PC-3 (cell line): ENCODE results near the gene XIRP1. TPM values are rescaled to one million over a fixed set of nuclear protein-coding genes. Genes with fewer than 3 reads are reported as not detected.

ENCODE experiments used
- ATAC-seq: fragments of 200-7000 bp; cut with Tn5 transposase; 2 replicates; pipeline ENCODE4 v1.9.1; 2020; ENCODE audit warnings: mild to moderate bottlenecking, moderate library complexity
- BruUV-seq: library from RNA; stranded (reverse); fragments of 400-500 nt; replicated peaks from 2 replicates; lab custom pipeline; 2021; lab: Mats Ljungman, UMichigan
- CTCF ChIA-PET: fragments of 300-600 bp; sonication (Branson Sonifier 250); formaldehyde crosslinking; loops from one replicate; lab custom pipeline; 2022; ENCODE audit warnings: antibody characterized with exemption; lab: Charles Lee
- POLR2A ChIA-PET: fragments of 300-600 bp; sonication (Branson Sonifier 250); formaldehyde crosslinking; loops from one replicate; lab custom pipeline; 2022; ENCODE audit warnings: antibody characterized with exemption; ENCODE audit not compliant: unreplicated experiment; lab: Charles Lee
- DNase-seq: peaks from one replicate; pipeline ENCODE4 v3.0.0-alpha.2; 2015
- H2AFZ ChIP-seq: fragments of 300-600 bp; sonication (generic); 2 replicates; pipeline ENCODE4 v1.6.0; 2016; ENCODE audit warnings: antibody characterized with exemption, low read length
- H3F3A ChIP-seq: fragments of 300-600 bp; sonication (generic); one replicate; pipeline ENCODE4 v1.6.0; 2017; ENCODE audit warnings: antibody characterized with exemption, low read length, control low read depth, mild to moderate bottlenecking; ENCODE audit not compliant: unreplicated experiment
- H3K27ac ChIP-seq: fragments of 300-600 bp; sonication (generic); 2 replicates; pipeline ENCODE4 v1.5.1; 2016; ENCODE audit warnings: mild to moderate bottlenecking, low read length
- H3K27me3 ChIP-seq: fragments of 300-600 bp; sonication (generic); 2 replicates; pipeline ENCODE4 v1.6.1; 2016; ENCODE audit warnings: low read length, mixed read lengths
- H3K36me3 ChIP-seq: fragments of 300-600 bp; sonication (generic); 2 replicates; pipeline ENCODE4 v1.6.1; 2016; ENCODE audit warnings: low read depth, mixed run types, low read length, mixed read lengths
- H3K4me1 ChIP-seq: fragments of 300-600 bp; sonication (generic); 2 replicates; pipeline ENCODE4 v1.5.1; 2016; ENCODE audit warnings: low read length; ENCODE audit not compliant: insufficient read depth
- H3K4me2 ChIP-seq: fragments of 300-600 bp; sonication (generic); 2 replicates; pipeline ENCODE4 v1.6.0; 2016; ENCODE audit warnings: low read length
- H3K4me3 ChIP-seq: fragments of 300-600 bp; sonication (generic); 2 replicates; pipeline ENCODE4 v1.5.1; 2016; ENCODE audit warnings: mild to moderate bottlenecking, low read length, mixed read lengths
- H3K79me2 ChIP-seq: fragments of 300-600 bp; sonication (generic); 2 replicates; pipeline ENCODE4 v1.6.1; 2017; ENCODE audit warnings: low read length, mixed read lengths
- H3K9ac ChIP-seq: fragments of 300-600 bp; sonication (generic); 2 replicates; pipeline ENCODE4 v1.6.0; 2016; ENCODE audit warnings: mild to moderate bottlenecking, low read length
- H3K9me2 ChIP-seq: fragments of 300-600 bp; sonication (generic); replicated peaks from 2 replicates; pipeline ENCODE4 v1.6.1; 2016; ENCODE audit warnings: mixed run types, low read length, mixed read lengths
- H3K9me3 ChIP-seq: fragments of 300-600 bp; sonication (generic); 2 replicates; pipeline ENCODE4 v1.6.1; 2016; ENCODE audit warnings: low read length, mixed read lengths
- H4K20me1 ChIP-seq: fragments of 300-600 bp; sonication (generic); 2 replicates; pipeline ENCODE4 v1.6.1; 2016; ENCODE audit warnings: low read length, mixed read lengths
- EZH2 ChIP-seq: fragments of 300-600 bp; sonication (generic); IDR thresholded peaks from one replicate; pipeline ENCODE4 v1.6.1; 2017; ENCODE audit warnings: antibody characterized with exemption, mild to moderate bottlenecking, low read length; ENCODE audit not compliant: unreplicated experiment
- EZH2phosphoT487 ChIP-seq: fragments of 300-600 bp; sonication (generic); IDR thresholded peaks from 2 replicates; pipeline ENCODE4 v1.6.1; 2018; ENCODE audit warnings: mild to moderate bottlenecking, antibody characterized with exemption, low read length, borderline replicate concordance
- intact Hi-C: fragments of 100-400 bp; cut with micrococcal nuclease; formaldehyde crosslinking; loops from 2 replicates; pipeline ENCODE4 v1.9.0; 2023
- total RNA-seq: library from RNA; depleted of rRNA; stranded (reverse); fragments of >200 nt; gene quantifications from 2 replicates; pipeline ENCODE4 v1.2.3, GENCODE V29; 2014
- TF ChIP-seq, protein P1 (sequence below): fragments of 300-600 bp; sonication (generic); conservative IDR thresholded peaks from 2 replicates; pipeline ENCODE4 v1.5.1; 2017; ENCODE audit warnings: antibody characterized with exemption, low read depth, mild to moderate bottlenecking, low read length

Gene XIRP1
- total RNA-seq, 1 experiment from 2014 or later: not detected

DNA sequence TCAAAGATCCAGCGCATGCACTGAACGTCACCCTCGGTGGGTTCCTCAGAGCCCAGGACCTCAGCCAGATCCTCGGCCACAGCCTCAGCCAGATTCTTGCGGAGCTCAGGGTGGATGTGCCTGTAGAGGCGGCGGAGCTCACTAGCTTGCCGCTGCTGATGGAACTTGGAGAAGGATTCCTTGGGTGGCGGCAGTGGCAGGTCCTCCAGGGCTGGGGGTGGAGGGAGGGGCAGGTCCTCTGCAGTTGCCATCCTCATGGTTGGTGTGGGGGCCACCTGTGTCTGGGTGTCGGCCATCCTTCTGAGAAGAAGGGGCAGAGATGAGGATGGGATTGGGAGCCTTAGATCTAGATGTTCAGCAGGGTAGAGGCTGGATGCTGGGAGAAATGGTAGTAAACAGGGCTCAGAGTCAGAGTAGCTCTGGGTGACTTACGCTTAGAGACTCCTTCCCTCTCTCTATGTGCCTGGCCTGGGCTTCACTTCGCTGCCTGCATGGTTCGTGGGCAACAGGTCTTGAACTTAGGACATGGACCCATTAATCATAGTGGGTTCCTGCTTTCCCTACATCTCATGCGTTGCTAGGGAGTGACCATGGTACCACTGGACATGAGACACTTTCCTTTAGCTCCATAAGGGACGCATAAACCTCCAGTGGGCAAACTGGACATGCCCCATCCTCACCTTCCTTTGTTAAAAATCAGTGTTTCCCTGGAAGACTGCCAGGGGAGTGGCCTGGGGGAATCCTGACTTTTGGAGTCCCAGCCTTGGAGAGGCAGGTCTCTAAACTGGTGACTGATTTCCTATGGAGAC is 3.0 kb downstream of the XIRP1 start:
- CTCF ChIA-PET: interaction anchor here (0.7 to 4.3 kb wide), 2 partner anchors 76 to 99 kb away, joined by 3 to 46 read pairs; no protein-coding TSS in a partner anchor
- DNase-seq (no peak), ATAC-seq (peak; percentile 12; the same call in 1 of the 2 replicates)
- H3K4me2 ChIP-seq: no peak overlapping the region
- no peaks in the 10 kb centered on the region for H3F3A ChIP-seq
- intact Hi-C loops: loop anchor here (1.0 to 2.0 kb wide), 3 partner anchors 88 to 189 kb away; no protein-coding TSS in a partner anchor
- H3K4me3 ChIP-seq: no peak overlapping the region
- no peaks in the 10 kb centered on the region for H3K4me1 ChIP-seq
- H3K9me2 ChIP-seq: no peaks in the 10 kb centered on the region
- TF ChIP-seq EZH2 (no peak), EZH2phosphoT487 (no peak)
- TF ChIP-seq, protein P1, sequence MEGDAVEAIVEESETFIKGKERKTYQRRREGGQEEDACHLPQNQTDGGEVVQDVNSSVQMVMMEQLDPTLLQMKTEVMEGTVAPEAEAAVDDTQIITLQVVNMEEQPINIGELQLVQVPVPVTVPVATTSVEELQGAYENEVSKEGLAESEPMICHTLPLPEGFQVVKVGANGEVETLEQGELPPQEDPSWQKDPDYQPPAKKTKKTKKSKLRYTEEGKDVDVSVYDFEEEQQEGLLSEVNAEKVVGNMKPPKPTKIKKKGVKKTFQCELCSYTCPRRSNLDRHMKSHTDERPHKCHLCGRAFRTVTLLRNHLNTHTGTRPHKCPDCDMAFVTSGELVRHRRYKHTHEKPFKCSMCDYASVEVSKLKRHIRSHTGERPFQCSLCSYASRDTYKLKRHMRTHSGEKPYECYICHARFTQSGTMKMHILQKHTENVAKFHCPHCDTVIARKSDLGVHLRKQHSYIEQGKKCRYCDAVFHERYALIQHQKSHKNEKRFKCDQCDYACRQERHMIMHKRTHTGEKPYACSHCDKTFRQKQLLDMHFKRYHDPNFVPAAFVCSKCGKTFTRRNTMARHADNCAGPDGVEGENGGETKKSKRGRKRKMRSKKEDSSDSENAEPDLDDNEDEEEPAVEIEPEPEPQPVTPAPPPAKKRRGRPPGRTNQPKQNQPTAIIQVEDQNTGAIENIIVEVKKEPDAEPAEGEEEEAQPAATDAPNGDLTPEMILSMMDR: no peak
- H3K79me2 ChIP-seq: no peaks in the 10 kb centered on the region
- H3K9ac ChIP-seq: no peak overlapping the region
- no TSS peak for BruUV-seq
- H3K27me3 ChIP-seq: no peaks in the 10 kb centered on the region
- H3K36me3 ChIP-seq: no peaks in the 10 kb centered on the region
- no peak overlapping the region for H3K27ac ChIP-seq
- POLR2A ChIA-PET: no interaction called here
- H4K20me1 ChIP-seq: no peaks in the 10 kb centered on the region
- H3K9me3 ChIP-seq: no peaks in the 10 kb centered on the region
- H2AFZ ChIP-seq: no peak overlapping the region

DNA sequence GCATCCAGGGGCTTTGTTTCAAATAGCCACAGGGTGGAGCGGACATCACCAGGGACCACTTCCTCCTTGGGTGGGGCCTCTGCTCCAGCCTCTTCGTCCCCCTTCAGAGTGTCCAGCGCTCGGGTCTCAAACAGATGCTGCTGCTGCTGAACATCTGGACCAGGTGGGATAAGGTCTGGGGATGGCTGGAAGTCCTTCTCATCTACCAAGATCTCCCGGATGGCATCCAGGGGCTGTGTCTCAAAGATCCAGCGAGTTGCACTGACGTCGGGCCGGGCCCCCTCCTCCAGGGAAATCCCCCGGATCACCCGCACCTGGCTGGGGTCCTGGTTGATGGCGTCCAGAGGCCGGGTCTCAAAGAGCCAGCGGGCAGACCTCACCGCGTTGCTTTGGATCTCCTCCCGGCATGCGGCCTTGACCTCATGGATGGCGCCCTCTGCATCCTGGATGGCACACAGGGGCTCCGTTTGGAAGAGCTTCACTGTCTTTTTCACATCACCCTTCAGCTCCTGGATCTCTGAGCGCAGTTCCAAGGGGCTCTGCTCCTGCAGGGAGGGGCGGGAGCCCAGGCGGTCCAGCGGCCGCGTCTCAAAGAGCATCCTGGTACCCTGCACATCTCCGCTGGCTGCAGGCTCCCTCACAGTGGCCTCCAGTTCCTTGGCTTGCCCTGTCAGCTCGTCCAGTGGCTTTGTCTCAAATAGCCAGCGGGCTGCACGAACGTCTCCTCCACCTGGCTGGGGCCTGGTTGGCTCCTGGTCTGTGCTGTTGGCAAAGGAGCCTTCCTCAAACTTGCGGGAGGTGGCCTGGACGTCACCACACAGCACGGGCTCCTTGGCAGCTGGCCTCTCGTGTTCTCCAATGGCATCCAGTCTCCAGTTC is 3.9 kb downstream of the XIRP1 start:
- Histone ChIP-seq H3K4me3 (no peak overlapping the region), H2AFZ (no peak overlapping the region), H4K20me1 (no peaks in the 10 kb centered on the region), H3K9me2 (no peaks in the 10 kb centered on the region), H3K9ac (no peak overlapping the region), H3K27me3 (no peaks in the 10 kb centered on the region), H3K36me3 (no peaks in the 10 kb centered on the region), H3K27ac (no peak overlapping the region), H3F3A (no peaks in the 10 kb centered on the region), H3K9me3 (no peaks in the 10 kb centered on the region), H3K4me1 (no peaks in the 10 kb centered on the region), H3K4me2 (no peak overlapping the region), H3K79me2 (no peaks in the 10 kb centered on the region)
- CTCF ChIA-PET: interaction anchor here (0.7 to 4.3 kb wide), 2 partner anchors 77 to 100 kb away, joined by 3 to 46 read pairs; no protein-coding TSS in a partner anchor
- DNase-seq: no peak
- no TSS peak for BruUV-seq
- ATAC-seq: no peak
- intact Hi-C loops: loop anchor here (1.0 to 2.0 kb wide), 3 partner anchors 87 to 190 kb away; no protein-coding TSS in a partner anchor
- TF ChIP-seq EZH2phosphoT487 (no peak), EZH2 (no peak)
- TF ChIP-seq, protein P1: no peak
- POLR2A ChIA-PET: no interaction called here
